HEK293T (cell line): Measurements from ENCODE around the gene MCL1.

Source experiments
- BHLHE40 ChIP-seq: fragments of 450-650 bp; IDR thresholded peaks from 2 replicates; pipeline ENCODE4 v1.6.1; 2016; ENCODE audit warnings: mild to moderate bottlenecking, moderate library complexity, borderline replicate concordance
- ELF4 ChIP-seq: fragments of 450-650 bp; IDR thresholded peaks from 2 replicates; pipeline ENCODE4 v1.6.1; 2017; ENCODE audit warnings: antibody characterized with exemption
- FOXK2 ChIP-seq: fragments of 450-650 bp; IDR thresholded peaks from 2 replicates; pipeline ENCODE4 v1.6.1; 2016; ENCODE audit warnings: mild to moderate bottlenecking
- FOXM1 ChIP-seq: fragments of 450-650 bp; IDR thresholded peaks from 2 replicates; pipeline ENCODE4 v1.6.1; 2017; ENCODE audit warnings: mild to moderate bottlenecking, borderline replicate concordance
- L3MBTL2 ChIP-seq: fragments of 450-650 bp; conservative IDR thresholded peaks from 2 replicates; pipeline ENCODE4 v1.6.1; 2016; ENCODE audit warnings: mild to moderate bottlenecking
- SP1 ChIP-seq: fragments of 450-650 bp; IDR thresholded peaks from 2 replicates; pipeline ENCODE4 v1.6.1; 2017
- SUZ12 ChIP-seq: fragments of 450-650 bp; IDR thresholded peaks from 2 replicates; pipeline ENCODE4 v1.6.1; 2016; ENCODE audit warnings: mild to moderate bottlenecking

- TF ChIP-seq SUZ12: no peak
- no peak for TF ChIP-seq ELF4
- TF ChIP-seq SP1: no peak
- TF ChIP-seq FOXK2: no peak
- peak; percentile 46 for TF ChIP-seq L3MBTL2
- no peak for TF ChIP-seq FOXM1
- no peak for TF ChIP-seq BHLHE40
Measured at GRCh38 chr1:150567717-150568593, 11.5 kb downstream of the MCL1 start.
